Neural cell (in vitro differentiated cells): ENCODE results near the gene TCOF1. TPM values are rescaled to one million over a fixed set of nuclear protein-coding genes. Genes with fewer than 3 reads are reported as not detected.

ENCODE experiments used
- H2AFZ ChIP-seq: fragments of 200-600, 300-800 bp; sonication (generic), shearing (Covaris generic); 2 replicates; pipeline ENCODE4 v1.6.0; 2014; ENCODE audit warnings: low read depth, mild to moderate bottlenecking, antibody characterized with exemption, low read length, moderate library complexity
- H3F3A ChIP-seq: fragments of 200-600 bp; shearing (Covaris generic); 2 replicates; pipeline ENCODE4 v1.6.1; 2016; ENCODE audit warnings: mild to moderate bottlenecking, moderate library complexity, mixed read lengths, antibody characterized with exemption, low read length; ENCODE audit not compliant: insufficient read depth, poor library complexity, severe bottlenecking
- H3K27ac ChIP-seq: fragments of 200-600, 300-800 bp; sonication (generic), shearing (Covaris generic); 2 replicates; pipeline ENCODE4 v1.5.1; 2014; ENCODE audit warnings: mild to moderate bottlenecking, low read length, moderate library complexity
- H3K27me3 ChIP-seq: fragments of 300-800, 200-600 bp; sonication (generic), shearing (Covaris generic); 2 replicates; pipeline ENCODE4 v1.6.0; 2014; ENCODE audit warnings: mild to moderate bottlenecking, low read depth, low read length, moderate library complexity; ENCODE audit not compliant: insufficient read depth
- H3K36me3 ChIP-seq: fragments of 300-800, 200-600 bp; sonication (generic), shearing (Covaris generic); 2 replicates; pipeline ENCODE4 v1.5.1; 2014; ENCODE audit warnings: mild to moderate bottlenecking, antibody characterized with exemption, low read length, moderate library complexity; ENCODE audit not compliant: insufficient read depth
- H3K4me2 ChIP-seq: fragments of 300-800, 200-600 bp; sonication (generic), shearing (Covaris generic); 2 replicates; pipeline ENCODE4 v1.6.0; 2014; ENCODE audit warnings: mild to moderate bottlenecking, low read length
- H3K4me3 ChIP-seq: fragments of 300-800, 200-600 bp; sonication (generic), shearing (Covaris generic); 2 replicates; pipeline ENCODE4 v1.5.1; 2014; ENCODE audit warnings: mild to moderate bottlenecking, low read length, moderate library complexity
- H3K79me2 ChIP-seq: fragments of 200-600 bp; shearing (Covaris generic); replicated peaks from 2 replicates; pipeline ENCODE4 v1.6.0; 2014; ENCODE audit warnings: mild to moderate bottlenecking, low read length, moderate library complexity; ENCODE audit not compliant: insufficient read depth
- H3K9ac ChIP-seq: fragments of 300-800, 200-600 bp; sonication (generic), shearing (Covaris generic); 2 replicates; pipeline ENCODE4 v1.6.1; 2016; ENCODE audit warnings: mild to moderate bottlenecking, low read length, mixed read lengths
- H3K9me2 ChIP-seq: fragments of 200-600 bp; shearing (Covaris generic); 2 replicates; pipeline ENCODE4 v1.6.1; 2016; ENCODE audit warnings: mild to moderate bottlenecking, low read length, mixed read lengths; ENCODE audit not compliant: insufficient read depth
- H3K9me3 ChIP-seq: fragments of 200-600, 300-800 bp; sonication (generic), shearing (Covaris generic); 2 replicates; pipeline ENCODE4 v1.6.1; 2016; ENCODE audit warnings: mild to moderate bottlenecking, mixed run types, low read length, moderate library complexity, mixed read lengths
- H4K20me1 ChIP-seq: fragments of 200-600 bp; shearing (Covaris generic); 2 replicates; pipeline ENCODE4 v1.6.1; 2016; ENCODE audit warnings: mild to moderate bottlenecking, mixed run types; ENCODE audit not compliant: insufficient read depth
- CTCF ChIP-seq: fragments of 450-650 bp; IDR thresholded peaks from 2 replicates; pipeline ENCODE4 v1.5.1; 2014; ENCODE audit warnings: antibody characterized with exemption, mild to moderate bottlenecking, moderate library complexity; ENCODE audit not compliant: poor library complexity, severe bottlenecking
- EP300 ChIP-seq: fragments of 450-650 bp; conservative IDR thresholded peaks from 2 replicates; pipeline ENCODE4 v1.6.1; 2014; ENCODE audit warnings: antibody characterized with exemption, mild to moderate bottlenecking, moderate library complexity; ENCODE audit not compliant: poor library complexity, severe bottlenecking
- EZH2 ChIP-seq: fragments of 200-600, 300-800 bp; shearing (Covaris generic), sonication (generic); IDR thresholded peaks from 2 replicates; pipeline ENCODE4 v1.6.1; 2014; ENCODE audit warnings: antibody characterized with exemption, low read length, borderline replicate concordance, mild to moderate bottlenecking; ENCODE audit not compliant: insufficient read depth, poor library complexity, severe bottlenecking
- POLR2AphosphoS5 ChIP-seq: IDR thresholded peaks from 2 replicates; pipeline ENCODE4 v1.6.1; 2012
- RAD21 ChIP-seq: fragments of 450-650 bp; conservative IDR thresholded peaks from 2 replicates; pipeline ENCODE4 v1.6.1; 2014; ENCODE audit warnings: antibody characterized with exemption, mild to moderate bottlenecking, moderate library complexity
- SMC3 ChIP-seq: fragments of 450-650 bp; conservative IDR thresholded peaks from 2 replicates; pipeline ENCODE4 v1.6.1; 2014; ENCODE audit warnings: antibody characterized with exemption, mild to moderate bottlenecking, moderate library complexity; ENCODE audit not compliant: poor library complexity
- polyA plus RNA-seq: library from polyadenylated mRNA; depleted of rRNA; stranded (reverse); fragments of >200 nt; gene quantifications from 2 replicates; pipeline ENCODE4 v1.2.3, GENCODE V29; 2014
- TF ChIP-seq, protein P1 (sequence below): IDR thresholded peaks from 2 replicates; pipeline ENCODE4 v1.6.1; 2012; ENCODE audit warnings: borderline replicate concordance

Gene TCOF1
- polyA plus RNA-seq, 1 donor from 2014 or later = 6.5 TPM

- H3K27ac ChIP-seq = no peak overlapping the region
- no peaks in the 10 kb centered on the region for H4K20me1 ChIP-seq
- TF ChIP-seq, protein P1, sequence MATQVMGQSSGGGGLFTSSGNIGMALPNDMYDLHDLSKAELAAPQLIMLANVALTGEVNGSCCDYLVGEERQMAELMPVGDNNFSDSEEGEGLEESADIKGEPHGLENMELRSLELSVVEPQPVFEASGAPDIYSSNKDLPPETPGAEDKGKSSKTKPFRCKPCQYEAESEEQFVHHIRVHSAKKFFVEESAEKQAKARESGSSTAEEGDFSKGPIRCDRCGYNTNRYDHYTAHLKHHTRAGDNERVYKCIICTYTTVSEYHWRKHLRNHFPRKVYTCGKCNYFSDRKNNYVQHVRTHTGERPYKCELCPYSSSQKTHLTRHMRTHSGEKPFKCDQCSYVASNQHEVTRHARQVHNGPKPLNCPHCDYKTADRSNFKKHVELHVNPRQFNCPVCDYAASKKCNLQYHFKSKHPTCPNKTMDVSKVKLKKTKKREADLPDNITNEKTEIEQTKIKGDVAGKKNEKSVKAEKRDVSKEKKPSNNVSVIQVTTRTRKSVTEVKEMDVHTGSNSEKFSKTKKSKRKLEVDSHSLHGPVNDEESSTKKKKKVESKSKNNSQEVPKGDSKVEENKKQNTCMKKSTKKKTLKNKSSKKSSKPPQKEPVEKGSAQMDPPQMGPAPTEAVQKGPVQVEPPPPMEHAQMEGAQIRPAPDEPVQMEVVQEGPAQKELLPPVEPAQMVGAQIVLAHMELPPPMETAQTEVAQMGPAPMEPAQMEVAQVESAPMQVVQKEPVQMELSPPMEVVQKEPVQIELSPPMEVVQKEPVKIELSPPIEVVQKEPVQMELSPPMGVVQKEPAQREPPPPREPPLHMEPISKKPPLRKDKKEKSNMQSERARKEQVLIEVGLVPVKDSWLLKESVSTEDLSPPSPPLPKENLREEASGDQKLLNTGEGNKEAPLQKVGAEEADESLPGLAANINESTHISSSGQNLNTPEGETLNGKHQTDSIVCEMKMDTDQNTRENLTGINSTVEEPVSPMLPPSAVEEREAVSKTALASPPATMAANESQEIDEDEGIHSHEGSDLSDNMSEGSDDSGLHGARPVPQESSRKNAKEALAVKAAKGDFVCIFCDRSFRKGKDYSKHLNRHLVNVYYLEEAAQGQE = no peak
- TF ChIP-seq CTCF = no peak
Observed at GRCh38 chr5:150341331-150341730, 16.2 kb upstream of the TCOF1 start.

DNA sequence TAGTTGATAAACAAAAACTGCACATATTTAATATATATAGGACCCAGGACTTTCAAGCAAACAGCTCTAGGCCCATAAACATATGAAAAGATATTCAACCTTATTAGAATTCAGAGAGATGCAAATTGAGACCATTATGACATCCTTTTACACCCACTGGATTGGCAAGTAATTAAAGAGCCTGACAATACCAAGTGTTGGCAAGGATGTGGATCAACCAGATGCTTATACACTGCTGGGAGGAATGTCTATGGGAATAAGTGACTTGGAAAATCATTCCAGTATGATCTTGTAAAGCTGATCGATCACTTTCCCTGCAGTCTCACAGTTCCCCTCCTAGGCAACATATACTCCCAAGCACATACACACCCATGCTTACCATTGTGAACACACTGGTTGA, 15.5 kb upstream of the TCOF1 start:
- Histone ChIP-seq H3K36me3 (no peaks in the 10 kb centered on the region), H3F3A (no peaks in the 10 kb centered on the region), H3K9me3 (no peaks in the 10 kb centered on the region), H3K79me2 (no peaks in the 10 kb centered on the region), H3K27me3 (no peaks in the 10 kb centered on the region), H3K4me2 (no peak overlapping the region), H3K4me3 (no peak overlapping the region), H4K20me1 (no peaks in the 10 kb centered on the region), H3K9ac (no peak overlapping the region), H3K27ac (no peak overlapping the region), H2AFZ (no peak overlapping the region), H3K9me2 (no peaks in the 10 kb centered on the region)
- TF ChIP-seq CTCF (no peak), POLR2AphosphoS5 (no peak), RAD21 (no peak), EZH2 (no peak), EP300 (no peak), SMC3 (no peak)

More at GRCh38 chr5:150341331-150341730, 16.2 kb upstream of the TCOF1 start:
- H3K9me2 ChIP-seq = no peaks in the 10 kb centered on the region
- no peak overlapping the region for H3K4me3 ChIP-seq
- no peaks in the 10 kb centered on the region for H3F3A ChIP-seq
- no peaks in the 10 kb centered on the region for H3K36me3 ChIP-seq
- H3K79me2 ChIP-seq = no peaks in the 10 kb centered on the region
- H3K4me2 ChIP-seq = no peak overlapping the region
- no peaks in the 10 kb centered on the region for H3K9me3 ChIP-seq
- no peak overlapping the region for H3K9ac ChIP-seq
- no peak overlapping the region for H2AFZ ChIP-seq
- H3K27me3 ChIP-seq = no peaks in the 10 kb centered on the region
